Testis (tissue), 2 donors: ENCODE data around the gene TNRC6B.

Source experiments
- POLR2A ChIP-seq: fragments of 450-650 bp; IDR thresholded peaks from one replicate; pipeline ENCODE4 v1.6.1; 2017; ENCODE audit warnings: antibody characterized with exemption, mild to moderate bottlenecking, moderate library complexity
- TF ChIP-seq, protein P1 (sequence below), 3 experiments: fragments of 450-650 bp in 2 of 3; fragments of 200-600 bp in 1 of 3; sonication (generic) in 1 of 3; IDR thresholded peaks; one replicate each; pipeline ENCODE4 v1.5.1; 2016 to 2019; ENCODE audit warnings: antibody characterized with exemption in 3 of 3, mild to moderate bottlenecking in 2 of 3, moderate library complexity in 1 of 3

- no peak for TF ChIP-seq POLR2A
- TF ChIP-seq, protein P1, sequence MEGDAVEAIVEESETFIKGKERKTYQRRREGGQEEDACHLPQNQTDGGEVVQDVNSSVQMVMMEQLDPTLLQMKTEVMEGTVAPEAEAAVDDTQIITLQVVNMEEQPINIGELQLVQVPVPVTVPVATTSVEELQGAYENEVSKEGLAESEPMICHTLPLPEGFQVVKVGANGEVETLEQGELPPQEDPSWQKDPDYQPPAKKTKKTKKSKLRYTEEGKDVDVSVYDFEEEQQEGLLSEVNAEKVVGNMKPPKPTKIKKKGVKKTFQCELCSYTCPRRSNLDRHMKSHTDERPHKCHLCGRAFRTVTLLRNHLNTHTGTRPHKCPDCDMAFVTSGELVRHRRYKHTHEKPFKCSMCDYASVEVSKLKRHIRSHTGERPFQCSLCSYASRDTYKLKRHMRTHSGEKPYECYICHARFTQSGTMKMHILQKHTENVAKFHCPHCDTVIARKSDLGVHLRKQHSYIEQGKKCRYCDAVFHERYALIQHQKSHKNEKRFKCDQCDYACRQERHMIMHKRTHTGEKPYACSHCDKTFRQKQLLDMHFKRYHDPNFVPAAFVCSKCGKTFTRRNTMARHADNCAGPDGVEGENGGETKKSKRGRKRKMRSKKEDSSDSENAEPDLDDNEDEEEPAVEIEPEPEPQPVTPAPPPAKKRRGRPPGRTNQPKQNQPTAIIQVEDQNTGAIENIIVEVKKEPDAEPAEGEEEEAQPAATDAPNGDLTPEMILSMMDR (IDR thresholded peaks at IDR 0.05), result no peak
Observed at GRCh38 chr22:40153192-40153591, 24.5 kb upstream of the TNRC6B start.
